HG02840 (cell line): ENCODE data around the gene RING1.
"Not testable (repeated sequence)": the region's sequence is repeated elsewhere in the genome, so short reads cannot be mapped to it uniquely, and the experiment has no call there.

Source experiments
- ATAC-seq: cut with Tn5 transposase; IDR thresholded peaks from one replicate; pipeline ENCODE4 v1.9.1; 2021; ENCODE audit warnings: mild to moderate bottlenecking, moderate library complexity, moderate number of reproducible peaks; ENCODE audit not compliant: unreplicated experiment, low FRiP score

The RING1 gene

GRCh38 chr6:33204415-33205190, 3.7 kb upstream of the RING1 start, which contains the start of gene HSD17B8:
Gene HSD17B8 (plus strand): TSS chr6:33204655. CDS start chr6:33204669, 14 bp downstream.
- no peak for ATAC-seq

GRCh38 chr6:33205191-33206026, 2.9 kb upstream of the RING1 start:
- ATAC-seq = no peak

GRCh38 chr6:33206027-33206863, 2.1 kb upstream of the RING1 start:
- no peak for ATAC-seq

- ATAC-seq = no peak
Observed at GRCh38 chr6:33206864-33207551, 1.3 kb upstream of the RING1 start.

DNA sequence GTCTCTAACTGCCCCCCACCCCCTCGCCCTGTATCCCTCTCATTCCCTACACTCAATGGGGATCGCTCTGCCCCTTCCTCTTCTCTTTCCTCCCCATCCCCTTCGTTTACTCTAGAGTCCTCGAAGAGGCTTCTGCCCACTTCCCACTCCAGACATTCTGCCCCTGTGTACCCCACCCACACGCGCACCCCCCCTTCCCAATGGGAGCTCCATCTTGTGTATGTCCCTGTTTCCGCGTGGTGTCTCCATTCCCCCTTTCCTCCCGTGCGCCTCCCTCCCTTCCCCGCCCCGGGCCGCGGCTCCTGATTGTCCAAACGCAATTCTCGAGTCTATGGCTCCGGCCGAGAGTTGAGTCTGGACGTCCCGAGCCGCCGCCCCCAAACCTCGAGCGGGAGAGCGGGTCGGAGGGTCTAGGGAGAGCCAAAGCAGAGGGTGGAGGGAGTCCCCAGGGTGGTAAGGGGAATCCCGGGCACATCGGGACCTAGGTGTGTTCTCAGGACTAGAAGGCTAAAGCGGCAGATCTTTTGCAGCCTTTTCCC, 679 bp upstream of the RING1 start:
- ATAC-seq = no peak

GRCh38 chr6:33209856-33210255, 1.6 kb downstream of the RING1 start:
- no peak for ATAC-seq

- no peak for ATAC-seq
Observed at GRCh38 chr6:33211136-33211535, 2.8 kb downstream of the RING1 start.

- no peak for ATAC-seq
Observed at GRCh38 chr6:33211666-33212422, 3.5 kb downstream of the RING1 start.

- no peak for ATAC-seq
Observed at GRCh38 chr6:33212857-33213165, 4.5 kb downstream of the RING1 start.

DNA sequence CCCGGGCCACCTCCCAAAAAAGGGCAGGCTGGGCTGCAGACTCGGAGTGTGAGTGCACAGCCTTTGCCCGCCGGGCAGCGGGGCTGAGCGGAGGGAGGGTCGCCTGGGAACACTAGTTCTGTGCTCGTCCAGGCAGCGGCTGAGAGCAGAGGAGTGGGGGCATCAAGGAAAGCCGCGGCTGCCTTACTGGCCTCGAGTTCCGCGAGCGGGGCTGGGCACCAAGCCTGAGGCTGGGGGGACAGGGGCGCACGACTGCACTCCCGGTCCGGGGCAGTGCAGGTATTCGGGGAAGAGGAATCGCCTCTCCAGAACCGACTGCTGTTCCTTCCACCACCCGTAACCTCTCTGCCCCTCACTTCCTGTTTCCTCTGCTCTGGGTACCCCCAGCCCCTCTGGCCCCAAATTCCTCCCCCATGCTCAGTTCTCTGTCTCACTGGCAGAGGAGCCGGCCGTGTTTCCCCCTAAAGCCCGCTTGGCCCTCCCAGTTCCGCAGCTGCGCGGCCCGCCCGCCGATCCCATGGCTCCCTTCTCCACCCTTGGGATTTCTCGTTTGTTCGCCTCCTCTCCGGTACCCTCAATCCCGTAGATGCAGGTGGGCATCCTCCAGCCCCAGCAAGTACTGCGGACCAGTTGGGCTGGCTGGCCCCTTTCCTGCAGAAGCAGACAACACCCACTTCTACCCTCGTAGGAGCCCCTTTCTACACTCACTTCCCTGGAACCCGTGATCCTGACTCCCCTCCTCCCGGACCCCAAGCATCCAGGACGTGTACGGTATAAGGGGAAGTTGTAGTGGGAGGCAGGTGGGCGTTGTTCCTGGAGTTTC, 5.1 kb downstream of the RING1 start:
- ATAC-seq = no peak

- ATAC-seq = no peak
Observed at GRCh38 chr6:33213989-33214335, 5.7 kb downstream of the RING1 start.

- no peak for ATAC-seq
Observed at GRCh38 chr6:33215271-33216116, 7.2 kb downstream of the RING1 start.

- ATAC-seq = no peak
Observed at GRCh38 chr6:33216117-33216649, 7.9 kb downstream of the RING1 start.

DNA sequence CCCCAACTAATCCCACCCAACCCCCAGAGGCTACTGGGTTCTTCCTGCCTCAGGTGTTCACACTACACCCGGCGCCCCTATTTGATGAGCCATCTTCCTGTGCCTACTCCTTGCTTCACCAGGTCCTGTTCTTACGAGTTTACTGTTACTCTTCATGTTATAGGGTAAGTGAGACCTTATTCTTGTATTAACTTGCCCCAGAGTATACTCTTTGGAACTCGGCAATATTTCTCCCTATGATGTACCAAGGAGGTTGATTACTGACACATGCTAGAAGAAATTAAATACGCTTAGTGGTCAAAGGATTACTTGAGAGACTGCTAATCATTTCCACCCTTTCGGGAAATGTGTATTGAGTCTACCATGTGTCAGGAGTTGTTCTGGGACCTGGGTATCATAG, 8.9 kb downstream of the RING1 start:
- ATAC-seq = no peak

GRCh38 chr6:33217681-33218080, 9.4 kb downstream of the RING1 start:
- ATAC-seq = no peak

GRCh38 chr6:33226503-33227120, 18.3 kb downstream of the RING1 start:
- ATAC-seq = not testable (repeated sequence)

GRCh38 chr6:33235221-33235634, 26.9 kb downstream of the RING1 start:
- ATAC-seq = no peak
